GM19240 (cell line): ENCODE measurements around the gene INAFM2.

Source experiments
- DNase-seq: peaks from one replicate; pipeline ENCODE4 v3.0.0; 2011; ENCODE audit warnings: low spot score; ENCODE audit not compliant: insufficient read length

INAFM2 gene

GRCh38 chr15:40287505-40287904 is 36.0 kb upstream of the INAFM2 start:
- no peak for DNase-seq

- no peak for DNase-seq
Observed at GRCh38 chr15:40287968-40288367, 35.5 kb upstream of the INAFM2 start.

- DNase-seq, result no peak
Observed at GRCh38 chr15:40289140-40289775, 34.2 kb upstream of the INAFM2 start.

GRCh38 chr15:40290545-40290917 is 33.0 kb upstream of the INAFM2 start:
- DNase-seq, result no peak

GRCh38 chr15:40290918-40291574 is 32.4 kb upstream of the INAFM2 start:
- no peak for DNase-seq

GRCh38 chr15:40292246-40292645 is 31.2 kb upstream of the INAFM2 start:
- DNase-seq, result no peak

- DNase-seq, result no peak
Observed at GRCh38 chr15:40293006-40293405, 30.5 kb upstream of the INAFM2 start.

- DNase-seq, result no peak
Observed at GRCh38 chr15:40293905-40294895, 29.3 kb upstream of the INAFM2 start.

- no peak for DNase-seq
Observed at GRCh38 chr15:40295297-40295696, 28.2 kb upstream of the INAFM2 start.

- DNase-seq, result no peak
Observed at GRCh38 chr15:40295877-40296560, 27.5 kb upstream of the INAFM2 start.

- no peak for DNase-seq
Observed at GRCh38 chr15:40296561-40297230, 26.8 kb upstream of the INAFM2 start.

GRCh38 chr15:40297356-40297755 is 26.1 kb upstream of the INAFM2 start:
- DNase-seq, result no peak

GRCh38 chr15:40298216-40298935 is 25.1 kb upstream of the INAFM2 start:
- DNase-seq, result no peak

GRCh38 chr15:40300367-40300766 is 23.1 kb upstream of the INAFM2 start:
- no peak for DNase-seq

GRCh38 chr15:40300771-40301170 is 22.7 kb upstream of the INAFM2 start:
- no peak for DNase-seq

- DNase-seq, result no peak
Observed at GRCh38 chr15:40301467-40302179, 21.9 kb upstream of the INAFM2 start.

- DNase-seq, result no peak
Observed at GRCh38 chr15:40302288-40302886, 21.1 kb upstream of the INAFM2 start.

GRCh38 chr15:40302981-40303380 is 20.5 kb upstream of the INAFM2 start:
- no peak for DNase-seq

- DNase-seq, result no peak
Observed at GRCh38 chr15:40303576-40303975, 19.9 kb upstream of the INAFM2 start.
